ENCODE results near the gene ABCC12.

DNA sequence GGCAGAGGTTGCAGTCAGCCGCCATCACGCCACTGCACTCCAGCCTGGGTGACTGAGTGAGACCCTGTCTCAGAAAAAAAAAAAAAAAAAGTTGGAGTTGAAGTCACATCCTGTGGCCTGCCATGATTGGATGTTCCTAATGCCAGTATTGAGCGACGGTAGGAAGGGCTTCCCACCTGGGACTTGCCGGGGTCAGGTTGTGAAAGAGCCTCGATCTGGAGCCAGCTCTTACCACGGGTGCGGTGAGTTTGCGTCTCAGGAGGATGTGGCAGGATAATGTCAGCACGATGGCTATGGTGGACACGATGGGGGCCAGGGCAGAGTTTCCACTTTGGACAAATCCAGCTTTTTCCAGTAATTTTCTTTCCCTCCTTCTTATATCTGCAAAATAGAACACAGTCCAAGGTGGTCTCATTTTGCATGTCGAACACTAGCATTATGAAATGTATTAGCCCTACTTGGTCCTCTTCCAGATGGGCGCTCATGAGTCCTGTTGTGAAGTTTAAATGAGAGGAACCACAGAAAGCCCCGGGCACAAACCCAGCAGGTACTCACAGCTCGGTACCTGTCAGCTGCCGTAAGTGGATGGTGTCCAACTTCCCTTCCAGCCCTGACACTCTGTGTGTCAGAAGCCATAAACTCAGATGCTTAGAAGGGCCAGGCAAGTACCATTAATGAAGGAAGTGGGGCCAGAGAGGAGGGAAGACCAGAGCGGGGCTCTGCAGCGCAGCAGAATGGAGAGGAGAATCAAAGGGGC lies 22.2 kb downstream of the ABCC12 start:
- TF ChIP-seq ZBTB7A (IDR thresholded peaks at IDR 0.05; ENCODE audit: low read depth) = no peak
- TF ChIP-seq TEAD4 (IDR thresholded peaks at IDR 0.05) = no peak

All from Ishikawa (cell line).